Muscle of arm (tissue), 12 donors: ENCODE results near the gene ADRA2B. TPM values are rescaled to one million over a fixed set of nuclear protein-coding genes. Genes with fewer than 3 reads are reported as not detected.
"Not testable (repeated sequence)": the region's sequence is repeated elsewhere in the genome, so short reads cannot be mapped to it uniquely, and the experiment has no call there.

Experiments used
- DNase-seq: peaks from one replicate; pipeline ENCODE4 v3.0.0-alpha.2; 2013
- polyA plus RNA-seq, 12 donors: library from polyadenylated mRNA; unstranded; fragments of 120-200 nt; gene quantifications; one replicate each; pipeline ENCODE4 v1.2.1, GENCODE V29; 2013; ENCODE audit not compliant: insufficient read length in 12 of 12

Gene ADRA2B
- polyA plus RNA-seq, 12 donors = 1.7 to 4.0 (median 2.5) TPM; not detected in 2

DNA sequence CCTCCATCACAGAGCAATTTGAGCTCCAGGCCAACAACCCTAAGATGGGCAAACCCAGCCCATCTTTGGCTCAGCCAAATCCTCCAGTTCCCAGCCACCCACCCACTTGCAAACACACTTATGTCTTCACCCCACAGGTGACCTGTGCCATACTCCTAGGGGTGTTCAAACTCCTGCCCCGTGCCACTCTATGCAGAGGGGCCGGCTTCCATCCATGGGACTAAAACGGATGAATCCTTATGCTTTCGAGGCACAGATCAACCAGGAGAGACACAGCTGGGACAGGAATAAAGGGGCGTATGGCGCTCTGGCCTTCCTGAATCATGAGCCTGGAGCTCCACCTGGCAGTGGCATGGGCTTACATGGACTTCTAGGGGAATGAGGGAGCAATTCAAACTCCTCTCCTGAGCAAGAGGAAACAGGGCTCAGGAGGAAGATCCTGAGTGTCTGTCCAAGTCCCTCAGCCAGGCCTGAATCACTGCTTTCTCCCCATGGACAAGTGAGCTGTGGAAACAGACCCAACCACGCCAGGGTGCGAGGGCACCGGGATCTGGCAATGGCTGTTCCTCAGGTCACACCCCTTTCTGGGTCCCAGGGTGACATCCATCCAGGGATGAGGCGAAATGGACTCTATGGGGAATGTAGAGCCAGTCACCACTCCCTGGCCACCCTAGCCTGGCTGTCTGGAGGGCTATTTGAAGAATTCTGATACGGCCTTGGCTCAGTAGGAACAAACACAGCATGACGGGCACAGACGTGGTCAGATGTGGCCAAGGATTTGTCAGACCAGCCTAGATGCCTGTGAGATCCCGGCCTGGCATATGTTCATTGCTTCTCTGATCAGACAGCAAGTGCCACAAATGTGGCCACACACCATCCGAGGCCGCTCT lies 45.0 kb downstream of the ADRA2B start:
- DNase-seq = not testable (repeated sequence)

DNA sequence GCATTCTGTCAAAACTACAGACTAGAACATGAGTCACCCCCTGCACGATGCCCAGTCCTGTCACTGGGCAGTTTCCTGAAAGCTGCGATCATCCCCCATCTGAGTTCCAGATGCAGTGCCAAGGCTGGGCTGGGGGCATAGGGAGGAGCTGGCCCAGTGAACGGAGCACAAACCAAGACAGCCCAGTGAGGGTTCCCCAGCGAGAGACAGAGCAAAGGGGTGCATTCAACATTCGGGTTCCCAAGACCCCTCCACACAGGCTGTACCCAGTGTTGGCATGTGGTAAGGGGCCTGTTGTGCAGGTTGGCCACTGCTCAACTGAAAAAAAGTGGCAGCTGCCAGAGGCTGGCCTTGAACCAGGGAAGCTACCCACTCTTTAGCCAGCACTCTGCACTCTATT lies 46.0 kb downstream of the ADRA2B start:
- not testable (repeated sequence) for DNase-seq

DNA sequence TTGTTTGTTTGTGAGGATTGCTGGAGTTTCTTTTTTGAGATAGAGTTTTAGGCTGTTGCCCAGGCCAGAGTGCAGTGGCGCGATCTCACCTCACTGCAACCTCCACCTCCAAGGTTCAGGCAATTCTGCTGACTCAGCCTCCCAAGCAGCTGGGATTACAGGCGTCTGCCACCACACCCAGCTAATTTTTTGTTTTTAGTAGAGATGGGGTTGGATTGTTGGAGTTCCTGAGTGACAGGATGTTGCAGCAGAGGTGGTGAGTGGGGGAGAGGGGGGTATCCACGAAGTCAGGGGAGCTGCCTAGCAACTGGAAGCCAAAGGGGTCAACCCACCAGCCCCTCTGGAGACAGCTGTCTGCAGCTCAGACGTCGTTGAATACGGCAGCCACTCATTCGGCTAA lies 46.5 kb downstream of the ADRA2B start:
- not testable (repeated sequence) for DNase-seq

DNA sequence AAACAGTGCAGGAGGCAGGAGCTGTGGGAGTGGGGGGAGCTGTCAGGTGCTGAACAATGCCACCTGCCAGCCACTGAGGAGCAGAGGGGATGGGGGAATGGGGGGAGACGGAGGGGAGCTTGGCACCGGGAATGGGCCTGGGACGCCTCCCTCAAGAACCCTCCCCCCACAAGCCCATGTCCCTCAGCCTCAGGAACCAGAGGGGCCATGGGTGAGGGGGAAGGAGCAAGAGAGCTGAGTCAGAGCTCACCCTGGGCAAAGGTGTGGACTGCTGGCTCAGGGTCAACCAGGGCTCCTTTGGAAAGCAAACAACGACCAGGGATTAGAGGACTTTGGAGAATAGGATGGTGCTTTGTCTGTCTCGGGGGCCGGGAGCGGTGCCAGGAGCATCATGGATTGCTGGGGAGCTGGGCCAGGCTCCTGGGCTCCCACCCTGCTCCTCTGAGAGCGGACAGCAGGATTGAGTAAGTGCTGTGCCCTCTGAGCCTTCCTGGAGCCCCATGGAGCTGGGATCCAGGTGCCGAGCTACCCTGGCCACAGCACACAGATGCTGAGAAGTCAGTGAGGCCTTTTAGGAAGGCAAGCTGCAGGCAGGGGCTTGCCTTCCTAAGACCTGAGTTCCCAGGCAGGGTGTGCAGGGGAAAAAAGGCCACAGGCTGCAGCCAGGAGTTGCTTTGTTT lies 48.3 kb downstream of the ADRA2B start:
- not testable (repeated sequence) for DNase-seq

DNA sequence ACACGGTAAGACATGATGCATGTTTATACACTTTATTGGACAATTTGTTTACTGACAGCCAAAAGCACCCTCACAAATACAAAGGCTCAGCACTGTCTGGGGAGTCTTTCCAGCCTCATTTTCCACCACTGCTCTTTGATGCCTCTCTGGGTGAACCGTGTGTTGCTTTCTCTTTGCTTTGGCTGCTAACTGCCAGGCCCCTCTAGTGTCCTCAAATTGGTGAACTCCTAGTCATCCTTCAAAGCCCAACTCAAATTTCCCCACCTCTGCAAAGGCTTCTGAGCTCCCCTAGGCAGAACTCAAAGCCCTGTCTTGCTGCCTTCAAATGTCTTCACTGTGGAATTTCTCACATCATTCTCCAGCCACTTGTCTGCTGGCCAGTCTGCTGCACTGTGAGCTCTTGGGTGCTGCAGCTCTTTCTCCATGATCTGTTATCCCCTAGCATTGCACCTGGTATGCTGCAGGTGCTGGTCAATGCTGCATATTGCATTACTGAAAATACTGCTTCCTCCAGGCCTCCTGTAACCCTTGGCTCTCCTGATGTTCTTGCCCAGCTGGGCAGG lies 49.2 kb downstream of the ADRA2B start:
- DNase-seq = not testable (repeated sequence)

DNA sequence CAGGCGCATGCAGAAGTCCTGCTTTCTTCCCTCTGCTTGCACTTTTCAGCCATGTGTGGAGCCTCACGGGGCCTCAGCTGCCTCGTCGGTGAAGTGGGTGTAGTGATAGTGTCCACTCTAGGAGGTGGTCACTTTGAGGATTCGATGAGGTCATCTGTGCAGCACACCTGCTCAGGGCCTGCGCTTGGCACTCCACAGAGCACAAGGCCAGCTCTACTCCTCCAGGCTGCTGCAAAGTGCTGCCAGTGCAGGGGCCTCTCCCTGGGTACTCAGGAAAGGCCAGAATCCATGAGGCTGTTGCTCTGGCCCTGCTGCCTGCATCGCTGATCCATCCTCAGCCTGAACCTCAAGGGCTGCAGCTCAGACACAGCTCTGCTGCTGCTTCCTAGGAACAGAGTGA lies 49.9 kb downstream of the ADRA2B start:
- not testable (repeated sequence) for DNase-seq

DNA sequence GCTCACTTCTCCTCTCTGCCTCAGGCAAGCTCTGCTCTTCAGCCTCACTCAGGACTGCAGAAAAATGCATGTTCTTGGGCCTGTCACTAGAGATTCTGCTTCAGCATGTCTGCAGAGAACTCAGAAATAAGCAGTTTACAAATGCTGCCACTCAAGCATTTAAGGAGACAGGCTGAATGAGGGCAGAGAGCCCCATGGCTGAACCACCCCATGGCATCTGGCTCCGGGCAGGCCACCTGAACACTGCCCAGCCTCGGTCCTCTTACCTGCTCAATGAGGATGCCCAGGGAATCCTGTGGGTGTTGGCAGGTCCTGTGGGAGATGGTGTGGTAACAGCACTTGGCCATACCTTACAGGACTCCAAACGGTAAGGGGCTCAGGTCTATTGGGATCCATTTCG lies 50.4 kb downstream of the ADRA2B start:
- DNase-seq = not testable (repeated sequence)

DNA sequence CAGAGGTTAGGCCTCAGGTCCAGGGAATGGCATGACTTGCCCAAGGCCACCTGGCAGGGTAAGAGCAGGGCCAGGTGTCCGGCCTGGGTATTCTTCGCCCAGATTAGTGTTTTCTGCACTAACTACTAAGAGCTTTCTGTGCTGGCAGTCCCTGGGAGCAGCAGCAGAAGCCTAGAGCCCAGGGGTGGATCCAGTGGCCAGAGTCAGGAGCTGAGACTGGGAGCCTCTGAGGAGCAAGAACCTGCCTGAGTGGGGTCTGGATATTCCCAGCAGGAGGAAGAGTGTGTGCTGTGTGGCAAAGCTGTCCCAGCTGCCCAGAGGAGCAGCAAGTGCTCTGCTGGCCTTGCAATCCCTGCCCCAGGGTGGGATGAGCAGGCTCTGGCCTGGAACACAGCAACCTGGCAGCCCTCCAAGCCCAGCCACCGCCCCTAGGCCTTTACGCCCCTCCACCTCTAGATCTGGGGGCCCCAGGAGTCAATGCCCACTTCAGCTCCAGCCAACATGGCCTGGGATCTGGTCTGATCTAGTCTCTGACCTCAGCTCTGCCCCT lies 50.9 kb downstream of the ADRA2B start:
- DNase-seq = no peak

DNA sequence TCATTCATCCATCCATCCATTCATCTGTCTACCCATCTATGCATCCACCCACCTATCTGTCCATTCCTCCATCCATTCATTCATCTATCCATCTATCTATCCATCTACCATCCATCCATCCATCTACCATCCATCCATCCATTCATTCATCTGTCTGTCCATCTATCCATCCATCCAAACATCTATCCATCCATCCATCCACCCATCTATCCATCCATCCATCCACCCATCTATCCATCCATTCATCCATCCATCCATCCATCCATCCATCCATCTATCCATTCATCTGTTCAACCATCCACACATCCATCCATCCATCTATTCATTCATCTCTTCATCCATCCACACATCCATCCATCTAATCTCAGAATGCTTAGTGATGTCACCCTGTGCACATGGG lies 51.6 kb downstream of the ADRA2B start:
- not testable (repeated sequence) for DNase-seq

DNA sequence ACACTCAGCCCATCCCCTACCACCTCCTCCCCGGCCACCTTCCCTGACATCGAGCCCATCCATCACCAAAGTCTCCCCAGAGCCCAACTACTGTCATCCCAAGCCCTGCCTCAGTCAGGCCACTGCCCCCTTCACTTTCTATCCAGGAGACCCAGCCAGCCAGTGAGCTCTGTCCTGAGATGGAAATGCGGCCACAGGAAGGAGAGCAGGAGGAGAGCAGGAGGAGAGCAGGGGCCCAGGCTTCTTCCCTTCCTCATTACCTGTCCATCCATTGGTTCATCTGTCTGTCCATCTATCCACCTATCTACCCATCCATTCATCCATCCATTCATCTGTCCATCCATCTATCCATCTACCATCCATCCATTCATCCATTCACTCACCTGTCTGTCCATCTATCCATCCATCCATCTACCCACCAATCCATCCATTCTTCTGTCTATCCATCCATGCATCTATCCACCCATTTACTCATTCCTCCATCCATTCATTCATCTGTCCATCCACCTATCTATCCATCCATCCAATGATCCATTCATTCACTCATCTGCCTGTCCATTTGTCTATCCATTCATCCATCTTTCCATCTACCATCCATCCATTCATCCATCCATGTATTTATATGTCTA lies 52.2 kb downstream of the ADRA2B start:
- not testable (repeated sequence) for DNase-seq

DNA sequence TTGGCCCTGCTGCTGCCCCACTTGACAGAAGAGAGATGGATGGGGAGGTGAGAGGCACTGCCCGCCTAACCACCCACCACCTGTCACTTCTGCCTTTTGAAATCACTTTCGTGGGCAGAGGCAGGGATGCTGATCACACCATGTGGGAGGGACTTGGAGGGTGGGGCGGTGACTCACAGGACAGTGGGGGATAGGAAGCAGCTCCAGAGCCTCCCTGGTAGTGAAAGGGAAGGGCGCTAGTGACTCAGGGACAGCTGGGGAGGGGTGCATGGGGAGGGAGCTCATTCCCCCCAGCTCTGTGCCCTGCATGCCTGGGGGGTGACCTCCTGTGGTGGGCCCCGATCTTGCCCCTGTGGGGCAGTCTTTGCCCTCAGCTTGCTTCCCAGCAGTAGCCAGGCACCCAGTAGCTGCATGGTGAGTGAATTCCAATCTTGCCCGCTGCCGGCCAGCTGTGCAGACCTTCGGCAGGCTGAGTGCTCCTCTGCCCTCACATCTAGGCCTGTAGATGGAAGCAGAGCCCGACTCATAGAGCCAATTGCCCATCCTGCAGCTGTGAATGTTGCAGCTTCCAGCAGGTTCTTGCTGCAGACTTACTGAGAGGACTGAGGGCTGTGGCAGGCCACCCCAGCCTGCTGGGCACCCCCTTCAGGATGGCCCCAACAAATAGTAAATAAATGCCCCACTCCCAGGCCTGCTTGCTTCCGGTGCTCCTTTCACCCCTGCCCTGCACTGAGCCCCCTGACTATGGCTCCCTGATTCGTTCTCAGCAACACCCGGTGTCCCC lies 53.1 kb downstream of the ADRA2B start:
- not testable (repeated sequence) for DNase-seq

Other genes with a start within 250 kb of the ADRA2B start
- 10 to 100 TPM in 11 of 12 donors, not detected in 1; 13.0 to 66.7 (median 24.5) TPM for gene ANKRD36C, start 124.7 kb downstream of the ADRA2B start, polyA plus RNA-seq
- gene GPAT2, start 81.7 kb downstream of the ADRA2B start, polyA plus RNA-seq = 1 to 10 TPM in 11 of 12 donors, not detected in 1; 1.9 to 9.2 (median 4.1) TPM
- gene ASTL, start 21.9 kb upstream of the ADRA2B start, polyA plus RNA-seq = under 1 TPM in 3 of 12 donors, not detected in 9; 0.15 to 0.21 (median 0.20) TPM
- 1 to 10 TPM in 10 of 12 donors, not detected in 2; 2.0 to 8.9 (median 2.8) TPM for gene DUSP2, start 28.9 kb upstream of the ADRA2B start, polyA plus RNA-seq
- gene STARD7, start 92.3 kb upstream of the ADRA2B start, polyA plus RNA-seq = 100 to 1,000 TPM in 8 of 12 donors, 10 to 100 TPM in 3, not detected in 1; 69.6 to 150 (median 116) TPM
- gene TMEM127, start 149.4 kb upstream of the ADRA2B start, polyA plus RNA-seq = 10 to 100 TPM in 11 of 12 donors, not detected in 1; 23.1 to 41.1 (median 27.3) TPM
- 10 to 100 TPM in 11 of 12 donors, not detected in 1; 40.7 to 64.8 (median 43.5) TPM for gene CIAO1, start 149.7 kb upstream of the ADRA2B start, polyA plus RNA-seq
- 100 to 1,000 TPM in 3 of 12 donors, 10 to 100 TPM in 8, not detected in 1; 78.7 to 118 (median 91.1) TPM for gene SNRNP200, start 189.0 kb upstream of the ADRA2B start, polyA plus RNA-seq
- gene ITPRIPL1, start 208.7 kb upstream of the ADRA2B start, polyA plus RNA-seq = 1 to 10 TPM in 10 of 12 donors, not detected in 2; 2.2 to 5.3 (median 3.4) TPM
- gene NCAPH, start 219.2 kb upstream of the ADRA2B start, polyA plus RNA-seq = 10 to 100 TPM in 6 of 12 donors, 1 to 10 TPM in 5, not detected in 1; 5.2 to 16.7 (median 10.1) TPM